DOHH2 (cell line): ENCODE results near the gene COL6A5.
"Not testable (repeated sequence)": the region's sequence is repeated elsewhere in the genome, so short reads cannot be mapped to it uniquely, and the experiment has no call there.

Experiments
- H3F3A ChIP-seq: fragments of 200-600 bp; sonication (generic), shearing (Covaris generic); 2 replicates; pipeline ENCODE4 v1.6.0; 2016; ENCODE audit warnings: antibody characterized with exemption, mild to moderate bottlenecking; ENCODE audit not compliant: control insufficient read depth, insufficient read depth
- H3K27ac ChIP-seq: fragments of 200-600 bp; sonication (generic); 2 replicates; pipeline ENCODE4 v1.5.1; 2014; ENCODE audit warnings: low read depth, mild to moderate bottlenecking, low read length, moderate library complexity
- H3K27me3 ChIP-seq: fragments of 200-600 bp; sonication (generic); 2 replicates; pipeline ENCODE4 v1.6.1; 2014; ENCODE audit warnings: mild to moderate bottlenecking, low read length, mixed read lengths; ENCODE audit not compliant: control insufficient read depth
- H3K36me3 ChIP-seq: fragments of 200-600 bp; sonication (generic); 2 replicates; pipeline ENCODE4 v1.6.1; 2014; ENCODE audit warnings: mild to moderate bottlenecking, low read length, moderate library complexity, mixed read lengths; ENCODE audit not compliant: control insufficient read depth
- H3K4me1 ChIP-seq: fragments of 200-600 bp; sonication (generic); 2 replicates; pipeline ENCODE4 v1.6.1; 2014; ENCODE audit warnings: mild to moderate bottlenecking, low read length, mixed read lengths; ENCODE audit not compliant: control insufficient read depth
- H3K4me2 ChIP-seq: fragments of 200-600 bp; sonication (generic); 2 replicates; pipeline ENCODE4 v1.6.0; 2014; ENCODE audit warnings: mild to moderate bottlenecking, low read length, moderate library complexity
- H3K4me3 ChIP-seq: fragments of 200-600 bp; sonication (generic); 2 replicates; pipeline ENCODE4 v1.5.1; 2014; ENCODE audit warnings: mild to moderate bottlenecking, low read length, mixed read lengths
- H3K79me2 ChIP-seq: fragments of 200-600 bp; sonication (generic); 2 replicates; pipeline ENCODE4 v1.6.1; 2014; ENCODE audit warnings: mild to moderate bottlenecking, low read length, mixed read lengths; ENCODE audit not compliant: control insufficient read depth
- H3K9me2 ChIP-seq: fragments of 200-600 bp; sonication (generic); replicated peaks from 2 replicates; pipeline ENCODE4 v1.6.1; 2014; ENCODE audit warnings: mild to moderate bottlenecking, low read length, mixed read lengths; ENCODE audit not compliant: control insufficient read depth
- H3K9me3 ChIP-seq: fragments of 200-600 bp; sonication (generic); 2 replicates; pipeline ENCODE4 v1.6.1; 2014; ENCODE audit warnings: antibody characterized with exemption, low read length, mixed read lengths; ENCODE audit not compliant: control insufficient read depth, insufficient read depth
- H4K20me1 ChIP-seq: fragments of 200-600 bp; sonication (generic); 2 replicates; pipeline ENCODE4 v1.6.0; 2014; ENCODE audit warnings: low read depth, mild to moderate bottlenecking, antibody characterized with exemption, low read length, moderate library complexity; ENCODE audit not compliant: control insufficient read depth, insufficient read depth
- EZH2phosphoT487 ChIP-seq: fragments of 200-600 bp; sonication (generic); IDR thresholded peaks from 2 replicates; pipeline ENCODE4 v1.6.1; 2017; ENCODE audit warnings: borderline replicate concordance, mild to moderate bottlenecking, antibody characterized with exemption, low read length, moderate library complexity, mixed read lengths
- TF ChIP-seq, protein P1 (sequence below): fragments of 200-600 bp; sonication (generic); IDR thresholded peaks from one replicate; pipeline ENCODE4 v1.5.1; 2014; ENCODE audit warnings: antibody characterized with exemption, mild to moderate bottlenecking, low read depth, low read length; ENCODE audit not compliant: poor library complexity, severe bottlenecking

COL6A5 gene

GRCh38 chr3:130395916-130396315 is 50.4 kb downstream of the COL6A5 start:
- TF ChIP-seq, protein P1, sequence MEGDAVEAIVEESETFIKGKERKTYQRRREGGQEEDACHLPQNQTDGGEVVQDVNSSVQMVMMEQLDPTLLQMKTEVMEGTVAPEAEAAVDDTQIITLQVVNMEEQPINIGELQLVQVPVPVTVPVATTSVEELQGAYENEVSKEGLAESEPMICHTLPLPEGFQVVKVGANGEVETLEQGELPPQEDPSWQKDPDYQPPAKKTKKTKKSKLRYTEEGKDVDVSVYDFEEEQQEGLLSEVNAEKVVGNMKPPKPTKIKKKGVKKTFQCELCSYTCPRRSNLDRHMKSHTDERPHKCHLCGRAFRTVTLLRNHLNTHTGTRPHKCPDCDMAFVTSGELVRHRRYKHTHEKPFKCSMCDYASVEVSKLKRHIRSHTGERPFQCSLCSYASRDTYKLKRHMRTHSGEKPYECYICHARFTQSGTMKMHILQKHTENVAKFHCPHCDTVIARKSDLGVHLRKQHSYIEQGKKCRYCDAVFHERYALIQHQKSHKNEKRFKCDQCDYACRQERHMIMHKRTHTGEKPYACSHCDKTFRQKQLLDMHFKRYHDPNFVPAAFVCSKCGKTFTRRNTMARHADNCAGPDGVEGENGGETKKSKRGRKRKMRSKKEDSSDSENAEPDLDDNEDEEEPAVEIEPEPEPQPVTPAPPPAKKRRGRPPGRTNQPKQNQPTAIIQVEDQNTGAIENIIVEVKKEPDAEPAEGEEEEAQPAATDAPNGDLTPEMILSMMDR, result no peak
- no peak for TF ChIP-seq EZH2phosphoT487
- Histone ChIP-seq H3K4me3 (no peak overlapping the region), H3K27ac (no peak overlapping the region), H3K27me3 (no peaks in the 10 kb centered on the region), H4K20me1 (no peaks in the 10 kb centered on the region), H3K4me1 (no peaks in the 10 kb centered on the region), H3K36me3 (no peaks in the 10 kb centered on the region), H3K4me2 (no peak overlapping the region), H3K79me2 (no peaks in the 10 kb centered on the region), H3F3A (no peaks in the 10 kb centered on the region), H3K9me3 (no peaks in the 10 kb centered on the region), H3K9me2 (no peaks in the 10 kb centered on the region)

DNA sequence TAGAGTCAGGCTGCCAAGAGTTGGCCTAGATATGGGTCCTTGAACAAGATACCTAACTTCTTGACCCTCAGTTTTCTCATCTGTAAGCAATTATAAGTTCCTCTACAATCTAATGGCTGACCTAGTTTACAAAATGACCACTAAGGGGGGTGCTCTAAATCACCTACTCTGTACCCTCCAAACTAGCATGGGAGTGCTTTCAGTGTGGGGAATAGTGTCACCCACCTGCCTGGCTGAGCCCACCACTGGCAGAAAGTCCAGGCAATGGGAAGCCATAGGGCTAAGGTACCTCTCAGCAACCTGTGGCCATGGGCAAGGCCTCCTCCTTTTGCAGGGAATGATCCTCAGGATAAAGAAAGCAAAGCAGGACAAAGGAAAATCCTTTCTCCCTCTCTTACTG is 58.9 kb downstream of the COL6A5 start:
- Histone ChIP-seq H3K4me3 (no peak overlapping the region), H3K79me2 (no peaks in the 10 kb centered on the region), H3F3A (no peaks in the 10 kb centered on the region), H3K36me3 (no peaks in the 10 kb centered on the region), H3K9me3 (no peaks in the 10 kb centered on the region), H3K4me2 (no peak overlapping the region), H3K27ac (no peak overlapping the region), H3K27me3 (no peaks in the 10 kb centered on the region), H4K20me1 (no peaks in the 10 kb centered on the region), H3K4me1 (no peaks in the 10 kb centered on the region), H3K9me2 (no peaks in the 10 kb centered on the region)
- TF ChIP-seq, protein P1, result no peak
- no peak for TF ChIP-seq EZH2phosphoT487

DNA sequence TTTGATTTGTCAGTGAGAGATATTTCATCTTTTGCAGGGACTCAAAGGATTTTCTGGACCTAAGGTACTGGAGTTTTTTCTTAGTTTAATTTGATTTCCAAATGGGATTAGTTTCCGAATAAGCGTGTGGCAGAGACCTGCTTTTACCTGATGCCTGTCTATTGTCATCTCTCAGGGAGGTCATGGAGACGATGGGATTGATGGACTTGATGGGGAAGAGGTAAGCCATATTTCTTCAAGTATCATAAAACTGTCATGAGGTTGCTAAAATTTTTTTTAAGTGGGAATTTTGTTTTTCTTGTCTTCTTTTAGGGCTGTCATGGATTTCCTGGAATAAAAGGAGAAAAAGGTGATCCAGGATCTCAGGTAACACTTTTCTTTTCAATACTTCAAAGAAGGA is 60.5 kb downstream of the COL6A5 start:
- Histone ChIP-seq H3F3A (no peaks in the 10 kb centered on the region), H3K9me2 (no peaks in the 10 kb centered on the region), H3K4me1 (no peaks in the 10 kb centered on the region), H3K4me2 (no peak overlapping the region), H3K4me3 (no peak overlapping the region), H3K27me3 (no peaks in the 10 kb centered on the region), H3K9me3 (no peaks in the 10 kb centered on the region), H3K27ac (no peak overlapping the region), H4K20me1 (no peaks in the 10 kb centered on the region), H3K79me2 (no peaks in the 10 kb centered on the region), H3K36me3 (no peaks in the 10 kb centered on the region)
- TF ChIP-seq, protein P1, result no peak
- TF ChIP-seq EZH2phosphoT487, result no peak

GRCh38 chr3:130408253-130408652 is 62.8 kb downstream of the COL6A5 start:
- H3K4me1 ChIP-seq, H3K27me3 ChIP-seq, H3K36me3 ChIP-seq, H3K9me3 ChIP-seq, H3K9me2 ChIP-seq, H3K4me2 ChIP-seq, H3K27ac ChIP-seq, H4K20me1 ChIP-seq, H3F3A ChIP-seq, H3K4me3 ChIP-seq, H3K79me2 ChIP-seq: not testable (repeated sequence)
